ENCODE results near the gene PATE3.

PATE3 gene

GRCh38 chr11:125773516-125773915, 14.4 kb upstream of the PATE3 start:
- H3K79me2 ChIP-seq (ENCODE audit: insufficient read depth, low read length): no peaks in the 10 kb centered on the region
- H3K36me3 ChIP-seq (ENCODE audit: insufficient read depth, low read length): no peaks in the 10 kb centered on the region

GRCh38 chr11:125777309-125777708, 10.6 kb upstream of the PATE3 start:
- no peaks in the 10 kb centered on the region for H3K9me2 ChIP-seq (replicated peaks; ENCODE audit: low read depth, low read length)
- H3F3A ChIP-seq (ENCODE audit: low read depth): no peaks in the 10 kb centered on the region
- no peak overlapping the region for H3K4me3 ChIP-seq (ENCODE audit: low read length, poor library complexity, severe bottlenecking)
- TF ChIP-seq CTCF (conservative IDR thresholded peaks at IDR 0.05; ENCODE audit: low read length): no peak
- no peak for TF ChIP-seq EZH2phosphoT487 (IDR thresholded peaks at IDR 0.05; ENCODE audit: borderline replicate concordance)
- H3K4me1 ChIP-seq (ENCODE audit: insufficient read depth, low read length, poor library complexity, severe bottlenecking): no peaks in the 10 kb centered on the region
- no peak overlapping the region for H2AFZ ChIP-seq (ENCODE audit: low read length)
- no peaks in the 10 kb centered on the region for H3K36me3 ChIP-seq (ENCODE audit: insufficient read depth, low read length)
- no peak overlapping the region for H3K9ac ChIP-seq (ENCODE audit: low read depth, low read length, poor library complexity, severe bottlenecking)
- H3K79me2 ChIP-seq (ENCODE audit: insufficient read depth, low read length): no peaks in the 10 kb centered on the region
- no peaks in the 10 kb centered on the region for H3K27me3 ChIP-seq (ENCODE audit: insufficient read depth, low read length, poor library complexity, severe bottlenecking)
- no peak overlapping the region for H3K4me2 ChIP-seq (ENCODE audit: low read depth, low read length, poor library complexity, severe bottlenecking)
- H3K9me3 ChIP-seq (ENCODE audit: insufficient read depth, low read depth, low read length): no peaks in the 10 kb centered on the region
- no peaks in the 10 kb centered on the region for H4K20me1 ChIP-seq (ENCODE audit: insufficient read depth, low read length, poor library complexity, severe bottlenecking)

More at GRCh38 chr11:125773516-125773915, 14.4 kb upstream of the PATE3 start:
- no peak for TF ChIP-seq CTCF (conservative IDR thresholded peaks at IDR 0.05; ENCODE audit: low read length)
- H3K9me2 ChIP-seq (replicated peaks; ENCODE audit: low read depth, low read length): no peaks in the 10 kb centered on the region
- H2AFZ ChIP-seq (ENCODE audit: low read length): no peak overlapping the region
- H3K9me3 ChIP-seq (ENCODE audit: insufficient read depth, low read depth, low read length): no peaks in the 10 kb centered on the region
- H3F3A ChIP-seq (ENCODE audit: low read depth): no peaks in the 10 kb centered on the region
- no peak overlapping the region for H3K9ac ChIP-seq (ENCODE audit: low read depth, low read length, poor library complexity, severe bottlenecking)
- no peaks in the 10 kb centered on the region for H3K4me1 ChIP-seq (ENCODE audit: insufficient read depth, low read length, poor library complexity, severe bottlenecking)
- H3K27me3 ChIP-seq (ENCODE audit: insufficient read depth, low read length, poor library complexity, severe bottlenecking): no peaks in the 10 kb centered on the region
- no peaks in the 10 kb centered on the region for H4K20me1 ChIP-seq (ENCODE audit: insufficient read depth, low read length, poor library complexity, severe bottlenecking)
- no peak overlapping the region for H3K4me2 ChIP-seq (ENCODE audit: low read depth, low read length, poor library complexity, severe bottlenecking)
- H3K4me3 ChIP-seq (ENCODE audit: low read length, poor library complexity, severe bottlenecking): no peak overlapping the region

- Histone ChIP-seq H3F3A (ENCODE audit: low read depth) (no peaks in the 10 kb centered on the region), H3K4me1 (ENCODE audit: insufficient read depth, low read length, poor library complexity, severe bottlenecking) (no peaks in the 10 kb centered on the region), H3K9ac (ENCODE audit: low read depth, low read length, poor library complexity, severe bottlenecking) (no peak within 1 kb of the TSS), H3K79me2 (ENCODE audit: insufficient read depth, low read length) (no peaks in the 10 kb centered on the region), H4K20me1 (ENCODE audit: insufficient read depth, low read length, poor library complexity, severe bottlenecking) (no peaks in the 10 kb centered on the region), H3K9me2 (replicated peaks; ENCODE audit: low read depth, low read length) (no peaks in the 10 kb centered on the region), H2AFZ (ENCODE audit: low read length) (no peak within 1 kb of the TSS), H3K9me3 (ENCODE audit: insufficient read depth, low read depth, low read length) (no peaks in the 10 kb centered on the region), H3K27me3 (ENCODE audit: insufficient read depth, low read length, poor library complexity, severe bottlenecking) (no peaks in the 10 kb centered on the region), H3K36me3 (ENCODE audit: insufficient read depth, low read length) (no peaks in the 10 kb centered on the region), H3K4me2 (ENCODE audit: low read depth, low read length, poor library complexity, severe bottlenecking) (no peak within 1 kb of the TSS), H3K4me3 (ENCODE audit: low read length, poor library complexity, severe bottlenecking) (no peak within 1 kb of the TSS)
- no peak for TF ChIP-seq EZH2phosphoT487 (IDR thresholded peaks at IDR 0.05; ENCODE audit: borderline replicate concordance)
- TF ChIP-seq CTCF (conservative IDR thresholded peaks at IDR 0.05; ENCODE audit: low read length): no peak
Measured at GRCh38 chr11:125778728-125779127, 9.2 kb upstream of the PATE3 start, which contains the start of gene PATE2. PATE2 (minus strand) TSS chr11:125778828; CDS start chr11:125778773, 55 bp downstream.

Measured in Loucy (cell line).